Measurements from ENCODE around the gene RNFT2. TPM values are rescaled to one million over a fixed set of nuclear protein-coding genes. Genes with fewer than 3 reads are reported as not detected.
"Not testable (repeated sequence)": the region's sequence is repeated elsewhere in the genome, so short reads cannot be mapped to it uniquely, and the experiment has no call there.

RNFT2 gene
- polyA plus RNA-seq, 1 donor from 2014 or later, result 20.6 TPM

- Histone ChIP-seq H3K79me2 (replicated peaks; ENCODE audit: insufficient read depth, low read length) (no peaks in the 10 kb centered on the region), H3F3A (ENCODE audit: insufficient read depth, low read length, poor library complexity, severe bottlenecking) (peaks cover 3% of the 10 kb centered on the region), H3K9ac (ENCODE audit: low read length) (no peak overlapping the region), H3K36me3 (ENCODE audit: insufficient read depth, low read length) (peaks cover 5% of the 10 kb centered on the region), H3K4me3 (ENCODE audit: low read length) (no peak overlapping the region), H3K4me2 (ENCODE audit: low read length) (no peak overlapping the region), H2AFZ (ENCODE audit: low read depth, low read length) (no peak overlapping the region), H4K20me1 (ENCODE audit: insufficient read depth) (no peaks in the 10 kb centered on the region), H3K9me3 (ENCODE audit: low read length) (no peaks in the 10 kb centered on the region), H3K27me3 (ENCODE audit: insufficient read depth, low read depth, low read length) (no peaks in the 10 kb centered on the region), H3K27ac (ENCODE audit: low read length) (no peak overlapping the region), H3K9me2 (ENCODE audit: insufficient read depth, low read length) (no peaks in the 10 kb centered on the region)
- TF ChIP-seq EZH2 (IDR thresholded peaks at IDR 0.05; ENCODE audit: borderline replicate concordance, insufficient read depth, low read length, poor library complexity, severe bottlenecking) (no peak), EP300 (conservative IDR thresholded peaks at IDR 0.05; ENCODE audit: poor library complexity, severe bottlenecking) (no peak), MXI1 (conservative IDR thresholded peaks at IDR 0.05; ENCODE audit: poor library complexity, severe bottlenecking) (no peak), POLR2AphosphoS5 (IDR thresholded peaks at IDR 0.05) (no peak), RAD21 (conservative IDR thresholded peaks at IDR 0.05) (no peak), REST (IDR thresholded peaks at IDR 0.05; ENCODE audit: borderline replicate concordance) (no peak), CTCF (IDR thresholded peaks at IDR 0.05; ENCODE audit: poor library complexity, severe bottlenecking) (no peak), TAF1 (IDR thresholded peaks at IDR 0.05; ENCODE audit: low read depth) (no peak), SMC3 (conservative IDR thresholded peaks at IDR 0.05; ENCODE audit: poor library complexity) (no peak)
Observed at GRCh38 chr12:116813271-116814041, 75.3 kb downstream of the RNFT2 start.

- not testable (repeated sequence) for H3K4me2 ChIP-seq (ENCODE audit: low read length); H3K27ac ChIP-seq (ENCODE audit: low read length); H3K27me3 ChIP-seq (ENCODE audit: insufficient read depth, low read depth, low read length); H2AFZ ChIP-seq (ENCODE audit: low read depth, low read length); H3K9me3 ChIP-seq (ENCODE audit: low read length); H4K20me1 ChIP-seq (ENCODE audit: insufficient read depth); H3F3A ChIP-seq (ENCODE audit: insufficient read depth, low read length, poor library complexity, severe bottlenecking); H3K9ac ChIP-seq (ENCODE audit: low read length); H3K9me2 ChIP-seq (ENCODE audit: insufficient read depth, low read length); H3K4me3 ChIP-seq (ENCODE audit: low read length); H3K36me3 ChIP-seq (ENCODE audit: insufficient read depth, low read length); H3K79me2 ChIP-seq (replicated peaks; ENCODE audit: insufficient read depth, low read length)
Observed at GRCh38 chr12:116814766-116815165, 76.7 kb downstream of the RNFT2 start.

Measured in neural cell (in vitro differentiated cells).